GM23338 (cell line): ENCODE measurements around the gene MAGI1. TPM values are rescaled to one million over a fixed set of nuclear protein-coding genes. Genes with fewer than 3 reads are reported as not detected.

ENCODE experiments used
- ATAC-seq: fragments of 200-7000 bp; cut with Tn5 transposase; 3 replicates; pipeline ENCODE4 v1.9.1; 2020
- DNase-seq: peaks from one replicate; pipeline ENCODE4 v3.0.0-alpha.2; 2015; ENCODE audit warnings: low spot score
- H2AFZ ChIP-seq: fragments of 200-600 bp; sonication (generic); 2 replicates; pipeline ENCODE4 v1.8.0; 2016; ENCODE audit warnings: antibody characterized with exemption, mild to moderate bottlenecking, moderate library complexity
- H3F3A ChIP-seq: fragments of 200-600 bp; sonication (generic); replicated peaks from 2 replicates; pipeline ENCODE4 v1.8.0; 2017; ENCODE audit warnings: antibody characterized with exemption, mixed run types, low read depth
- H3K27ac ChIP-seq: fragments of 200-600 bp; sonication (generic); 2 replicates; pipeline ENCODE4 v1.6.1; 2016; ENCODE audit warnings: low read depth
- H3K27me3 ChIP-seq: fragments of 200-600 bp; sonication (generic); 2 replicates; pipeline ENCODE4 v1.8.0; 2016; ENCODE audit warnings: mild to moderate bottlenecking, mixed run types, moderate library complexity; ENCODE audit not compliant: insufficient read depth
- H3K36me3 ChIP-seq: fragments of 200-600 bp; sonication (generic); 2 replicates; pipeline ENCODE4 v1.8.0; 2016; ENCODE audit warnings: mild to moderate bottlenecking; ENCODE audit not compliant: insufficient read depth
- H3K4me1 ChIP-seq: fragments of 200-600 bp; sonication (generic); 2 replicates; pipeline ENCODE4 v1.8.0; 2016; ENCODE audit warnings: mild to moderate bottlenecking, moderate library complexity; ENCODE audit not compliant: insufficient read depth
- H3K4me2 ChIP-seq: fragments of 200-600 bp; sonication (generic); 2 replicates; pipeline ENCODE4 v1.7.1; 2017; ENCODE audit warnings: mixed run types
- H3K4me3 ChIP-seq: fragments of 200-600 bp; sonication (generic); 2 replicates; pipeline ENCODE4 v1.6.1; 2016; ENCODE audit warnings: mixed run types
- H3K79me2 ChIP-seq: fragments of 200-600 bp; sonication (generic); replicated peaks from 2 replicates; pipeline ENCODE4 v1.8.0; 2017; ENCODE audit warnings: mild to moderate bottlenecking; ENCODE audit not compliant: insufficient read depth
- H3K9me2 ChIP-seq: fragments of 200-600 bp; sonication (generic); 2 replicates; pipeline ENCODE4 v1.8.0; 2017; ENCODE audit not compliant: insufficient read depth
- H4K20me1 ChIP-seq: fragments of 200-600 bp; sonication (generic); replicated peaks from 2 replicates; pipeline ENCODE4 v1.8.0; 2017; ENCODE audit warnings: mild to moderate bottlenecking; ENCODE audit not compliant: insufficient read depth
- H3K27ac Mint-ChIP-seq: 2 replicates; pipeline ENCODE4 v1.8.0; 2020; ENCODE audit warnings: inconsistent platforms, mild to moderate bottlenecking, moderate library complexity, mixed read lengths
- H3K27me3 Mint-ChIP-seq: 3 replicates; pipeline ENCODE4 v1.8.0; 2022; ENCODE audit warnings: low read depth, mild to moderate bottlenecking, moderate library complexity, mixed read lengths, inconsistent platforms; ENCODE audit not compliant: insufficient read depth, poor library complexity
- H3K36me3 Mint-ChIP-seq: 3 replicates; pipeline ENCODE4 v1.8.0; 2021; ENCODE audit warnings: low read depth, mild to moderate bottlenecking, inconsistent platforms, moderate library complexity, mixed read lengths
- H3K4me1 Mint-ChIP-seq: 3 replicates; pipeline ENCODE4 v1.8.0; 2020; ENCODE audit warnings: mild to moderate bottlenecking, inconsistent platforms, mixed read lengths
- H3K4me3 Mint-ChIP-seq: 3 replicates; pipeline ENCODE4 v1.8.0; 2021; ENCODE audit warnings: moderate library complexity, mild to moderate bottlenecking, inconsistent platforms, mixed read lengths
- H3K9me3 Mint-ChIP-seq: 3 replicates; pipeline ENCODE4 v1.8.0; 2020; ENCODE audit warnings: moderate library complexity, mild to moderate bottlenecking, inconsistent platforms, mixed read lengths
- CTCF ChIP-seq, 2 experiments: fragments of 200-600 bp in 1 of 2; sonication (generic) in 1 of 2; conservative IDR thresholded peaks; 2 replicates each; pipeline versions ENCODE4 v1.5.1 to v1.6.1; 2016 to 2017; ENCODE audit warnings: antibody characterized with exemption in 2 of 2, low read depth in 2 of 2, mild to moderate bottlenecking in 2 of 2, moderate library complexity in 1 of 2
- EZH2 ChIP-seq: fragments of 200-600 bp; sonication (generic); IDR thresholded peaks from one replicate; pipeline ENCODE4 v1.8.0; 2017; ENCODE audit warnings: antibody characterized with exemption, mild to moderate bottlenecking, low read depth; ENCODE audit not compliant: unreplicated experiment
- EZH2phosphoT487 ChIP-seq: fragments of 200-600 bp; sonication (generic); IDR thresholded peaks from one replicate; pipeline ENCODE4 v1.8.1; 2018; ENCODE audit warnings: antibody characterized with exemption; ENCODE audit not compliant: unreplicated experiment
- STAT1 ChIP-seq: IDR thresholded peaks from one replicate; pipeline ENCODE4 v1.6.1; 2016; ENCODE audit warnings: antibody characterized with exemption; ENCODE audit not compliant: unreplicated experiment
- ZNF114 ChIP-seq: fragments of 250-450 bp; sonication (Bioruptor Pico); IDR thresholded peaks from 2 replicates; pipeline ENCODE4 v1.5.0; 2020; ENCODE audit warnings: mild to moderate bottlenecking, moderate library complexity
- ZNF331 ChIP-seq: fragments of 250-450 bp; sonication (Bioruptor Pico); IDR thresholded peaks from 2 replicates; pipeline ENCODE4 v1.5.0; 2020; ENCODE audit warnings: low read depth, mild to moderate bottlenecking, moderate library complexity
- ZNF462 ChIP-seq: fragments of 250-450 bp; sonication (Bioruptor Pico); IDR thresholded peaks from 2 replicates; pipeline ENCODE4 v1.5.0; 2020; ENCODE audit warnings: mild to moderate bottlenecking, moderate library complexity
- polyA plus RNA-seq: library from polyadenylated mRNA; unstranded; fragments of >200 nt; fragmentation: Nextera tagmentation; extraction: Ambion mirVana; gene quantifications from 2 replicates; pipeline ENCODE4 v1.2.1, GENCODE V29; 2016
- total RNA-seq: library from RNA; depleted of rRNA; stranded (reverse); fragments of >200 nt; shearing (Covaris generic); gene quantifications from 2 replicates; pipeline ENCODE4 v1.2.3, GENCODE V29; 2014
- TF ChIP-seq, protein P1 (sequence below): IDR thresholded peaks from one replicate; pipeline ENCODE4 v1.6.1; 2018; ENCODE audit warnings: antibody characterized with exemption; ENCODE audit not compliant: unreplicated experiment

MAGI1 gene
- total and polyA plus RNA-seq, 2 experiments from 2014 or later = 27.4 to 71.2 TPM

GRCh38 chr3:65438612-65439011 is 600.1 kb downstream of the MAGI1 start:
- H3K4me3 ChIP-seq = no peak overlapping the region
- no peaks in the 10 kb centered on the region for H3K79me2 ChIP-seq
- no peaks in the 10 kb centered on the region for H4K20me1 ChIP-seq
- Mint-ChIP-seq H3K4me1 (peaks cover 9% of the 10 kb centered on the region), H3K9me3 (no peaks in the 10 kb centered on the region), H3K4me3 (no peak overlapping the region), H3K27ac (no peak overlapping the region), H3K36me3 (peaks cover 38% of the 10 kb centered on the region), H3K27me3 (no peaks in the 10 kb centered on the region)
- ATAC-seq (no peak), DNase-seq (no peak)
- peaks cover 30% of the 10 kb centered on the region for H3K36me3 ChIP-seq
- no peaks in the 10 kb centered on the region for H3K9me2 ChIP-seq
- peaks cover 7% of the 10 kb centered on the region; the same call in 1 of the 2 replicates for H3K4me1 ChIP-seq
- H3K4me2 ChIP-seq = no peak overlapping the region
- no peak overlapping the region for H3K27ac ChIP-seq
- TF ChIP-seq EZH2 (no peak), ZNF331 (CRISPR knock-in tag) (no peak), CTCF (conservative IDR thresholded peaks at IDR 0.05; ENCODE audit: low read depth in 2 of 2) (no peak), EZH2phosphoT487 (no peak)
- 0 out of 2 replicates have a peak, but pooled peaks cover 5% of the 10 kb centered on the region for H3F3A ChIP-seq
- no peak overlapping the region for H2AFZ ChIP-seq
- no peaks in the 10 kb centered on the region for H3K27me3 ChIP-seq

DNA sequence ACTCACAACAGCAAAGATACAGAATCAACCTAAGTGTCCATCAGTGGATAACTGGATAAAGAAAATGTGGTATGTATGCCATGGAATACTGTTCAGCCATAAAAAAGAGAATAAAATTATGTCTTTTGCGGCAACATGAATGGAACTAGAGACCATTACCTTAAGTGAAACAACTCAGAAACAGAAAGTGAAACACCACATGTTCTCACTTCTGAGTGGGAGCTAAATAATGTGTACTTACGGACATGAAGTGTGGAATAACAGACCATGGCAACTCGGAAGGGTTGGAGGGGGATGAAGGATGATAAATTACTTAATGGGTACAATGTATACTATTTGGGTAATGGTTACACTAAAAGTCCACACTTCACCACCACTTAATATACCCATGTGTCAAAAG is 600.6 kb downstream of the MAGI1 start:
- Histone ChIP-seq H3K36me3 (peaks cover 30% of the 10 kb centered on the region), H3K9me2 (no peaks in the 10 kb centered on the region), H3K4me2 (no peak overlapping the region), H3K4me3 (no peak overlapping the region), H3K79me2 (no peaks in the 10 kb centered on the region), H3K27me3 (no peaks in the 10 kb centered on the region), H2AFZ (no peak overlapping the region), H3K4me1 (peaks cover 7% of the 10 kb centered on the region; the same call in 1 of the 2 replicates), H3F3A (0 out of 2 replicates have a peak, but pooled peaks cover 5% of the 10 kb centered on the region), H4K20me1 (no peaks in the 10 kb centered on the region), H3K27ac (no peak overlapping the region)
- no peak for DNase-seq
- Mint-ChIP-seq H3K4me3 (no peak overlapping the region), H3K27ac (no peak overlapping the region), H3K27me3 (no peaks in the 10 kb centered on the region), H3K4me1 (peaks cover 9% of the 10 kb centered on the region), H3K36me3 (peaks cover 39% of the 10 kb centered on the region), H3K9me3 (no peaks in the 10 kb centered on the region)
- ATAC-seq = no peak
- TF ChIP-seq, protein P1, sequence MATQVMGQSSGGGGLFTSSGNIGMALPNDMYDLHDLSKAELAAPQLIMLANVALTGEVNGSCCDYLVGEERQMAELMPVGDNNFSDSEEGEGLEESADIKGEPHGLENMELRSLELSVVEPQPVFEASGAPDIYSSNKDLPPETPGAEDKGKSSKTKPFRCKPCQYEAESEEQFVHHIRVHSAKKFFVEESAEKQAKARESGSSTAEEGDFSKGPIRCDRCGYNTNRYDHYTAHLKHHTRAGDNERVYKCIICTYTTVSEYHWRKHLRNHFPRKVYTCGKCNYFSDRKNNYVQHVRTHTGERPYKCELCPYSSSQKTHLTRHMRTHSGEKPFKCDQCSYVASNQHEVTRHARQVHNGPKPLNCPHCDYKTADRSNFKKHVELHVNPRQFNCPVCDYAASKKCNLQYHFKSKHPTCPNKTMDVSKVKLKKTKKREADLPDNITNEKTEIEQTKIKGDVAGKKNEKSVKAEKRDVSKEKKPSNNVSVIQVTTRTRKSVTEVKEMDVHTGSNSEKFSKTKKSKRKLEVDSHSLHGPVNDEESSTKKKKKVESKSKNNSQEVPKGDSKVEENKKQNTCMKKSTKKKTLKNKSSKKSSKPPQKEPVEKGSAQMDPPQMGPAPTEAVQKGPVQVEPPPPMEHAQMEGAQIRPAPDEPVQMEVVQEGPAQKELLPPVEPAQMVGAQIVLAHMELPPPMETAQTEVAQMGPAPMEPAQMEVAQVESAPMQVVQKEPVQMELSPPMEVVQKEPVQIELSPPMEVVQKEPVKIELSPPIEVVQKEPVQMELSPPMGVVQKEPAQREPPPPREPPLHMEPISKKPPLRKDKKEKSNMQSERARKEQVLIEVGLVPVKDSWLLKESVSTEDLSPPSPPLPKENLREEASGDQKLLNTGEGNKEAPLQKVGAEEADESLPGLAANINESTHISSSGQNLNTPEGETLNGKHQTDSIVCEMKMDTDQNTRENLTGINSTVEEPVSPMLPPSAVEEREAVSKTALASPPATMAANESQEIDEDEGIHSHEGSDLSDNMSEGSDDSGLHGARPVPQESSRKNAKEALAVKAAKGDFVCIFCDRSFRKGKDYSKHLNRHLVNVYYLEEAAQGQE = no peak
- no peak for TF ChIP-seq CTCF (conservative IDR thresholded peaks at IDR 0.05; ENCODE audit: low read depth in 2 of 2)
- no peak for TF ChIP-seq ZNF462 (CRISPR knock-in tag)
- TF ChIP-seq ZNF114 = no peak
- TF ChIP-seq STAT1 = no peak
